ENCODE data around the gene LDLRAD2.
"Not testable (repeated sequence)": the region's sequence is repeated elsewhere in the genome, so short reads cannot be mapped to it uniquely, and the experiment has no call there.

LDLRAD2 gene

DNA sequence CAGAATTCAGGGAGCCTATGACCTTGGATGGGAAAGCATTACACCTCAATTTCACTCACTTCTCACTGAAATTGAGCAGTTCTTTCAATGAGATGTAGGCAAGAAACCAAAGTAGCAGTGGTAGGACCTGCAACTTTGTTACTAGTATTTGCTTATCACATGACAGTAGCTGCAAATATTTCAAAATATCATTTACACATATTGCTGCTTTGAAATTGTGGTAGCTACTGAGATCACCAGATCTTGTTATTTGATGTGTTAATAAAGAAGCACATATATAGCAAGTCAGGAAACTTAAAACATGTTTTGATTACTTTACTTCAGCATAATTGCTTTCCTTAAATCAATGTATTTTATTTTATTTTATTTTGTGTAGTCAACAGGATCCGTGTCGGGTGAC is 12.9 kb downstream of the LDLRAD2 start:
- no peak for DNase-seq (ENCODE audit: low read depth)

DNA sequence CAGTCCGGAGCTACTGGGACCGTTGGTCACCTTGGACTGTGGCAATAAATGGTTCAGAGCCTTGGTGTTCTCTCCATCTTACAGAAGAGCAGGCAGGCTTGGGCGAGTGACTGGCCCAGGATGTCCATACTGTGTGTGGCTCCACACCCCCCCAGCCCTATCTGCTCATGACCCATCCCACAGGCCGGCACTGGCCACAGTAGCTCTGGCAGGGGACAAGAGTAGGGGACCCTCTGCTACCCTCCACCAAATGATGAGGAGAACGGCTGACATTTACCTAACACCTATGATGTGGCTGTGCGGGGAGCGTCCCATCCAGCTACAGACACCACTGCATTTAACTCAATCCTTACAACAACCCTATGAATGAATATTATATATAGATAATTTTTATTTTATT is 13.3 kb downstream of the LDLRAD2 start:
- no peak for DNase-seq (ENCODE audit: low read depth)

GRCh38 chr1:21826694-21827093 is 14.6 kb downstream of the LDLRAD2 start:
- not testable (repeated sequence) for DNase-seq (ENCODE audit: low read depth)

- no peak for DNase-seq (ENCODE audit: low read depth)
Measured at GRCh38 chr1:21827141-21827679, 15.1 kb downstream of the LDLRAD2 start.

GRCh38 chr1:21828075-21828474 is 16.0 kb downstream of the LDLRAD2 start:
- DNase-seq (ENCODE audit: low read depth), result no peak

GRCh38 chr1:21828506-21829210 is 16.6 kb downstream of the LDLRAD2 start:
- no peak for DNase-seq (ENCODE audit: low read depth)

DNA sequence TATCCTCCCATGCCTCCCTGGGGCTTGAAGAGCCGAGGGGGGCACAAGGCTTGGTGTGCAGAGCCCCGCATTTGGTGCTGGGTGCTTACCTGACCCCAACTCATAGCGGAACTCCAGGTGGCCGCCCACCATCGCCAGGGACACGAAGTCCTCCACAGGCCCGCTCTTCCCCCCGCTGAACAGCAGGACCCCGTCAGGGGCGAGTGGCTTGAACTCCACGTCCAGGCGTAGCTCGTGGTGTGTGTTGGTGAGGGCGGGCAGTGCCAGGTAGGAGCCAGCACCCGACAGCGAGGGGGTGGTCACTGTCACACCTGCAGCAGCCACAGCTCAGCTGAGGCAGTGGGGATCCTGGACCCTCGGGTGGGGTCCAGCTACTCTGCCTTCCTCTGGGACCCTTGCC is 17.2 kb downstream of the LDLRAD2 start:
- no peak for DNase-seq (ENCODE audit: low read depth)

- DNase-seq (ENCODE audit: low read depth), result no peak
Measured at GRCh38 chr1:21830792-21831453, 18.9 kb downstream of the LDLRAD2 start.

DNA sequence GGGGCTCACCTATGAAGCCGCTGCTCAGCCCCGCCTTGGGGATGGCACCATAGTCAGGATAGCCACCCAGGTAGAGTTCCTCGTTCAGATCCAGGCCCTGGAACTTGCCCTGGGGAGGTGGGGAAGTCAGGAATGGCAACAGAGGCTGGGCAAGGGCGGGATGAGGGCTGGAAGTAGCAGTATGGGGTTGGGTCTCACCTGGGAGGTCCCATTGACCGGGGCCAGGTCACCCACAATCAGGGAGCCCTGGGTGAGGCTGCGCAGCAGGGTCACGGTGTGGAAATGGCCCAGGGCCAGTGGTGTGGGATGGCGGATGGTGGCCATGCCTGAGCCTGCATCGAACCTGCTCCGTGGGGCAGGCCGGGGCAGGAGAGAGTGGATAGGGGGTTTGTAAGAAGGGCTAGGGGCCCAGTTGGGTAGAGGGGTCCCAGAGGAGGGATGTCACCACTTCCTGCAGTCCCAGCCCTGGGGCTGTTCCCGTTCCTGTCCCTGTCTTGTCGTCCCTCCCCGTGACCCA is 19.4 kb downstream of the LDLRAD2 start:
- no peak for DNase-seq (ENCODE audit: low read depth)

DNA sequence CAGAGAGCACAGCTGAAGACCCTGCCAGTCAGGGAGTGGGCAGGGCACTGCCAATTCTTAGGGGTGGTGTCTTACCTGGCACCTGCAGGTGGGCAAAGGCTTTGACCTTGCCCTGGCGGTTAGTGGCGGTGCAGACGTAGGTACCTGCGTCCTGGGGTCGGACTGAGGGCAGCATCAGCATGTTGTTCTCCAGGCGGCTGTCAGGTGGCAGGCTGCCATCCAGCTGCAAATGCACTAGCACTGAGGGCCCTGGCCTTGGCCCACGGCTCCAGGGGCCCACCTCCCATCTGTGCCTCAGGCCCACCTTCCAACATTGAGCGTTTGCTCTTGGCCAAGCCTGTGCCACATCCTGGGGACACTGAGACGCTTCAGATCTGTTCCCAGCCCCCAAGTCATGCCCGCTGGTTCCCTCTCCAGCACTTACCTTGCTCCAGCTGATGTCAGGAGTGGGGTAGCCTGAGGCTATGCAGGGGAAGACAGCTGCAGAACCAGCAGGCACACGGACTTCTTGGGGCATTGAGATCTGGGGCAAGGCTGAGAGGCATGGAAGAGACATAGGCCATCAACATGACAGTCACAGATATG is 21.4 kb downstream of the LDLRAD2 start:
- no peak for DNase-seq (ENCODE audit: low read depth)

GRCh38 chr1:21834094-21834493 is 22.0 kb downstream of the LDLRAD2 start:
- no peak for DNase-seq (ENCODE audit: low read depth)

- DNase-seq (ENCODE audit: low read depth), result no peak
Measured at GRCh38 chr1:21834666-21835065, 22.6 kb downstream of the LDLRAD2 start.

DNA sequence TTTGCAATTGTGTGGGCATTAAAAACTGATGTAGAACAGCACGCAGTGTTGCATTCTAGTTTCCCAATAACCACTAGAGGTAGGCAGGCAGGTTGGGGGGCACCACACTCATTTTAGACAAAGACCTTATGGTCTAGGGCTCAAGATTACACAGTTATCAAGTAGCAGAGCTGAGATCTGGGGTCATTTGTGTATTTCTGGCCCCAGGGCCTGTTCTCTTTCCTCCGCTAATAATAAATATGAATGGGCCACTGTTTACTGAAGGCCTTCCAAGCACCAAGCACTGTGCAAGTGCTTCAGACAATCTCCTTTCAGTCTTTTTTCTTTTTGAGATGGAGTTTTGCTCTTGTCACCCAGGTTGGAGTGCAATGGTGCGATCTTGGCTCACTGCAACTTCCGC is 23.9 kb downstream of the LDLRAD2 start:
- DNase-seq (ENCODE audit: low read depth), result no peak

DNA sequence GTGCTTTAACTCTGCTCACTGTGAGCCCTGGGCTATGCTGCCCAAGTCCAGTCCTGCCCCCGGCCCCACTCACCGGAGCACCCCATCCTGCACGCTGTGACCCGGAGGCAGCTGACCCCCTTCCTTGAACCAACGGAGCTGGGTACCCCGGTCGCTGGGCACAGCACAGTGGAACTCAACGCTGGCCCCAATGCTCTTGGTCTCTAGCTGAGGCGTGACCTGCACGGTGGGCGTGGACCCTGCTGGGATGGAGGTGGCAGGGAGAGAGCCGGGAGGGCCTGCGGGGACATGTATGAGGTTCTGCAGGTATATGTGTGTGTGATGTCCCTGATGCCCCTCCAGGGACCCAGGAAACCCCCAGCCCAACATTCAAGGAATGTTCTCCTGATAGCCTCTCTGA is 24.7 kb downstream of the LDLRAD2 start:
- no peak for DNase-seq (ENCODE audit: low read depth)

DNA sequence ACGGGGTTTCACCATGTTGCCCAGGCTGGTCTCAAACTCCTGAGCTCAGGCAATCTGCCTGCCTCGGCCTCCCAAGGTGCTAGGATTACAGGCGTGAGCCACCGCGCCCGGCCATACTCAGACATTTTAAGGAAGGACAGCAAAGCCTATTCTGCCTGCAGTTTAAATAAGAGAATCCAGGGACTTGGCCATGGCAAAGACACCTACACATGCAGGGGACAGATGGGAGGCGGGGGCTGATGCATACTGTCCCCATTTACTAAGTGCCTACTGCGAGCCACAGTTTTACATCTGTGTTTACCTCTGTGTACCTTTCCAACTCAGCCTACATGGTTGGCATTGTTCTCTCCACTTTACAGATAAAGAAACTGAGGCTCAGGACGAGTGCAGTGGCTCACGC is 25.4 kb downstream of the LDLRAD2 start:
- no peak for DNase-seq (ENCODE audit: low read depth)

- no peak for DNase-seq (ENCODE audit: low read depth)
Measured at GRCh38 chr1:21838359-21839157, 26.5 kb downstream of the LDLRAD2 start.

DNA sequence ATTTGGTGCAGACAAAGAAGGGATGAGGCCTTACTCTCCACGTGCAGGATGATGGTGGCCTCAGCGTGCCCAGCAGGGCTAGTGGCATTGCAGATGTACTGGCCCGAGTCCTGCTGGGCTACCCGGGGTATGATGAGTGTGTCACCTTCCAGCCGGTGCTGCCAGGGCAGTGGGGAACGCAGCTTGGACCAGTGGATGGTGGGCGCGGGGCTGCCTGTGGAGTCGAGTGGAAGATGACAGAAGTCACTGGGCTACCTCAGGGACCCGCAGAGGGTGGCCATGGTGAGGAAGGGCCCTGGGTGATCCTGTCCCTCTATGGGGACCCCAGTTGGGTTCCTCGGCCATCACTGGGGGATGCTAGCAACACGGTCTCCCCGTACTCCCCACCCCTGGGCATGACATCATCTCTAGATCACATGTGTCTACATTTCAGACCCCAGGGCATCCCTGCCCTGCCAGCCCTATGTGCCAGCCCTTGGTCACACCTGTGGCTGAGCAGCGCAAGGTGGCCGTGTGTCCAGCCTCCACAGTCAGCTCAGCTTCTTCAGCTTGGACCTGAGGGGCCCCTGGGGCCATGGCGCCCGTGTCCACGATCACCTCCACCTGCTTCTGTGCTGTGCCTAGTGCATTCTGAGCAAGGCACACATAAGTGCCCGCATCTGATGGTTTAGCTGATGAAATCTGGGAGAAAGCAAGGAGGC is 27.4 kb downstream of the LDLRAD2 start:
- no peak for DNase-seq (ENCODE audit: low read depth)

DNA sequence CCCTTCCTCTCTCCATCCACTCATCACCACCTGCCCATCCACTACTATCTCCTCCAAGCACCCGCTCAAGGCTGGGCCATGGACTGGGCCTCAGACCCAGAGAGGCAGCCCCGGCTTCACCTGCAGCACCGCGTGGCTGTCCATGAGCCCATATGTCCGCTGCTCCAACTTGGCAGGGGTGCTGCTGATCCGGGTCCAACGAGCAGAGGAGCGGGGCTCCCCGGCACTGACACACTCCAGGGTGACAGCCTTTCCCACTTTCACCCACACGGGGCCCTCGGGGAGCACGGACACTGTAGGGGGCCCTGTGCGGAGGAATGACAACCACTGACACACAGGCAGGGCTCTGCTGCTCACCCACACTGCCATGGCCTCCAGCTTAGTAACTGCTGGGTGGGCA is 28.9 kb downstream of the LDLRAD2 start:
- DNase-seq (ENCODE audit: low read depth), result no peak

- no peak for DNase-seq (ENCODE audit: low read depth)
Measured at GRCh38 chr1:21841852-21842466, 29.9 kb downstream of the LDLRAD2 start.

DNA sequence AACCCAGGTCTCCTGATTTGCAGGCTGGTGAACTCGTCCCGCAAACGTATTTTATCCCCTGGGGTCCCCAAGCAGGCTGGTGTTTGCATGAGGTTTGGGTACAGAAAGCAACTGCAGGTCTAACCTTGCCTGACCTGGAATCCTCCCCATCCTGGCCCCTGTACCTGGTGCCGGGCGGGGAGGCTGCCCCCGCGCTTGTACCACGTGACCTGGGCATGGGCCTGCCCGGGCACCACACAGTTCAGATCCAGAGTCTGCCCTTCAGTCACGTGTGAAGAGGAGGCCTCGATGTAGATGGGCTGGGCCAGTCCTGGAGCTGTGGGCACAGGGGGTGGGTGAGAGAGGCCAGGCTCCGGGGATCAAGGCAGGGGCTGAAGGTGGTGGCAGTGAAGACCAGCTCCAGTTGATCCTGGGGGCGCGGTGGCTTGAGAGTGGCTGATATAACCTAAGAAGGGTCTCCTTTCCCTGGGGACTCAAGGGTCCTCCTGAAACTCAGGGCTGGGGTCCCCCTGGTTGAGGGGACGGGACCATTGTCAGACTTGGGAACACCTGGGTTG is 30.6 kb downstream of the LDLRAD2 start:
- no peak for DNase-seq (ENCODE audit: low read depth)

GRCh38 chr1:21843208-21843607 is 31.1 kb downstream of the LDLRAD2 start:
- DNase-seq (ENCODE audit: low read depth), result no peak

All from stimulated activated CD8-positive, alpha-beta memory T cell treated with anti-CD3 and anti-CD28 coated beads, Interleukin-7, amount 100 ng/mL, for 24 hours (primary cell).